ENCODE data around the gene NDUFB6.

DNA sequence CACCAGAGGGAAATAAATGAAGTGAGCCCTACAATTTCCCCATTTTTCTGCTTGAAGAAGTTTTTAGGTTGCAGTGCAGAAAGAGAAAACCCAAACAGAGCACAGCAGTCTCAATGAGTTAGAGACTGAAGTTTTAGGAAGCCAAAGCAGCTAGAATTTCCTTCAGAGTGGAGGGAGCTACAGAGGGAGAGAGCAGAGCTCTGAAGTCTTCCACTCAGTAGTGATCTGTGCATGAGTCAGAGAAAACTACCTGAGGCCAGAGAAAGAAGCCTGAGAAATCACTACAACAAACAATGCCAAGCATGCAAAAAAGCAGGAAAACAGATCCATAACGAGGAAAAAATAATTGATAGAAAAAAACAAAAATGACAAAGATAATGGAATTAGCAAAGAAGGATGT, 17.9 kb upstream of the NDUFB6 start:
- TF ChIP-seq, protein P1, sequence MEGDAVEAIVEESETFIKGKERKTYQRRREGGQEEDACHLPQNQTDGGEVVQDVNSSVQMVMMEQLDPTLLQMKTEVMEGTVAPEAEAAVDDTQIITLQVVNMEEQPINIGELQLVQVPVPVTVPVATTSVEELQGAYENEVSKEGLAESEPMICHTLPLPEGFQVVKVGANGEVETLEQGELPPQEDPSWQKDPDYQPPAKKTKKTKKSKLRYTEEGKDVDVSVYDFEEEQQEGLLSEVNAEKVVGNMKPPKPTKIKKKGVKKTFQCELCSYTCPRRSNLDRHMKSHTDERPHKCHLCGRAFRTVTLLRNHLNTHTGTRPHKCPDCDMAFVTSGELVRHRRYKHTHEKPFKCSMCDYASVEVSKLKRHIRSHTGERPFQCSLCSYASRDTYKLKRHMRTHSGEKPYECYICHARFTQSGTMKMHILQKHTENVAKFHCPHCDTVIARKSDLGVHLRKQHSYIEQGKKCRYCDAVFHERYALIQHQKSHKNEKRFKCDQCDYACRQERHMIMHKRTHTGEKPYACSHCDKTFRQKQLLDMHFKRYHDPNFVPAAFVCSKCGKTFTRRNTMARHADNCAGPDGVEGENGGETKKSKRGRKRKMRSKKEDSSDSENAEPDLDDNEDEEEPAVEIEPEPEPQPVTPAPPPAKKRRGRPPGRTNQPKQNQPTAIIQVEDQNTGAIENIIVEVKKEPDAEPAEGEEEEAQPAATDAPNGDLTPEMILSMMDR (IDR thresholded peaks at IDR 0.05; ENCODE audit: low read depth, low read length, poor library complexity, severe bottlenecking), result no peak
- TF ChIP-seq EZH2phosphoT487 (IDR thresholded peaks at IDR 0.05; ENCODE audit: borderline replicate concordance, low read length), result no peak
